NB4 (cell line): Measurements from ENCODE around the gene NTPCR.

Experiments used
- DNase-seq: peaks from one replicate; pipeline ENCODE4 v3.0.0; 2010; ENCODE audit warnings: low read depth
- H3K4me3 ChIP-seq: one replicate; pipeline ENCODE4 v1.5.1; 2011; ENCODE audit warnings: mild to moderate bottlenecking, low read depth, low read length, moderate library complexity
- MAX ChIP-seq: IDR thresholded peaks from 2 replicates; pipeline ENCODE4 v1.6.1; 2011; ENCODE audit warnings: low read depth, low read length
- MYC ChIP-seq: IDR thresholded peaks from 2 replicates; pipeline ENCODE4 v1.6.1; 2011; ENCODE audit warnings: low read depth, low read length
- POLR2A ChIP-seq: IDR thresholded peaks from 2 replicates; pipeline ENCODE4 v1.6.1; 2011; ENCODE audit warnings: mild to moderate bottlenecking; ENCODE audit not compliant: insufficient read length; ENCODE audit errors: extremely low read depth
- TF ChIP-seq, protein P1 (sequence below): IDR thresholded peaks from one replicate; pipeline ENCODE4 v1.5.1; 2012; ENCODE audit warnings: low read depth, low read length

NTPCR gene

GRCh38 chr1:232952514-232953499 lies 2.4 kb downstream of the NTPCR start:
- H3K4me3 ChIP-seq: no peak overlapping the region
- peak; percentile 74 for DNase-seq

DNA sequence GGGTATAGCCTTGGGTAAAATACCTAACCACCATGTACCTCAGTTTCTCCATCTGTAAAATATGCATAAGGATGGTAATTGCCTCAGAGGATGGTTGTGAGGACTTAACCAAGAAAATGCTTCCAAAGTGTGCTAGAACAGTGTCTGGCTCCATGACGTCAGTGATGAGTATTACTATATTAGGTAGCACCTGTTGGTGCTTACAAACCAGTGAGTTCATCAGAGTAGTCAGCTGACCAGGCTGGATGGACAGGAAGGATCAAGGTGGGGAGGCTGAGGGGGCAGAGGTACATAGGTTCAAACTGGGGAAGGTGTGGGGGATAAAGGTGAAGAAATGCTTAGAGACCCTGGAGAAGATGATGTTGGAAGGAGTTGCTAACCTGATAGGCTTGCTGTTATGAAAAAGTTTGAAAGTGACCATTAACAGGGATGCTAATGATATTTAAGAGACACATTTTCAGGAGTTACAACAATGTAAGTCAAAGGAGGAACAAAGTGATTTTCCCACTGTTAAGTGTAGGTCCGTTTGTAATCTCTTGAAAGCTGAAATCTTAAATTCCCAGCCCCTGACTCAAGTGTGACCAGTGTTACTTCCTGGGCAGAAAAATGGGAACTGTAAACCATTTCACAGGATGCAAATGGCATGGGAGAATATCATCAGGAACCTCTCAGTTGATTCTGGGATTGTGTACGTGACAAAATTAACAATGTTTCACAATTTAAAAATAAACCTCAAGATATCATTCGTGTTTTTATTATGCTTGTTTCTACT lies 4.4 kb downstream of the NTPCR start:
- DNase-seq: no peak
- H3K4me3 ChIP-seq: no peak overlapping the region
- no peak for TF ChIP-seq MAX
- TF ChIP-seq, protein P1, sequence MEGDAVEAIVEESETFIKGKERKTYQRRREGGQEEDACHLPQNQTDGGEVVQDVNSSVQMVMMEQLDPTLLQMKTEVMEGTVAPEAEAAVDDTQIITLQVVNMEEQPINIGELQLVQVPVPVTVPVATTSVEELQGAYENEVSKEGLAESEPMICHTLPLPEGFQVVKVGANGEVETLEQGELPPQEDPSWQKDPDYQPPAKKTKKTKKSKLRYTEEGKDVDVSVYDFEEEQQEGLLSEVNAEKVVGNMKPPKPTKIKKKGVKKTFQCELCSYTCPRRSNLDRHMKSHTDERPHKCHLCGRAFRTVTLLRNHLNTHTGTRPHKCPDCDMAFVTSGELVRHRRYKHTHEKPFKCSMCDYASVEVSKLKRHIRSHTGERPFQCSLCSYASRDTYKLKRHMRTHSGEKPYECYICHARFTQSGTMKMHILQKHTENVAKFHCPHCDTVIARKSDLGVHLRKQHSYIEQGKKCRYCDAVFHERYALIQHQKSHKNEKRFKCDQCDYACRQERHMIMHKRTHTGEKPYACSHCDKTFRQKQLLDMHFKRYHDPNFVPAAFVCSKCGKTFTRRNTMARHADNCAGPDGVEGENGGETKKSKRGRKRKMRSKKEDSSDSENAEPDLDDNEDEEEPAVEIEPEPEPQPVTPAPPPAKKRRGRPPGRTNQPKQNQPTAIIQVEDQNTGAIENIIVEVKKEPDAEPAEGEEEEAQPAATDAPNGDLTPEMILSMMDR: no peak
- no peak for TF ChIP-seq MYC
- TF ChIP-seq POLR2A: no peak

More at GRCh38 chr1:232952514-232953499, 2.4 kb downstream of the NTPCR start:
- TF ChIP-seq MYC (peak; percentile 35; the same call in 1 of the 2 replicates), POLR2A (no peak), MAX (peak; percentile 39; the same call in 1 of the 2 replicates)
- TF ChIP-seq, protein P1: peak; percentile 78

DNA sequence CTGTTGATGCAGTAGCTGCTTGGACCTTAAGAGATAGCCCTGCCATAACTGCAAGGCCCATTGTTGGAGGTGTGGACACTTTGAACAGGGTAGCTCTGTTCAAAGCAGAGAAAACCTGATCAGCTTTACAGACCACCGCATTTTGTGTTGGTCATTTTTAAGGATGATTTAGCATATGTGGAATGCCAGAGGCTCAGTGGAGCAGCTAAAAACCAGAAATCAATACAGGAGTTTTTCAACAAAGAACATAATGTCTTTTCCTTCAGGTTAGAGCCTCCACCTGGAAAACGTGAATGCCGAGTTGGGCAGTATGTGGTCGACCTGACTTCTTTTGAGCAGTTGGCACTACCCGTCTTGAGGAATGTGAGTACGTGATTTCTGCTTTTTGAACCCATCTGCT lies 5.7 kb downstream of the NTPCR start:
- no peak for DNase-seq
- no peak overlapping the region for H3K4me3 ChIP-seq
- no peak for TF ChIP-seq POLR2A
- TF ChIP-seq, protein P1: no peak
- no peak for TF ChIP-seq MAX
- TF ChIP-seq MYC: no peak

GRCh38 chr1:232958067-232958466 lies 7.7 kb downstream of the NTPCR start:
- DNase-seq: no peak
- TF ChIP-seq MAX (no peak), POLR2A (no peak), MYC (no peak)
- TF ChIP-seq, protein P1: no peak
- no peak overlapping the region for H3K4me3 ChIP-seq

- DNase-seq: peak; percentile 60
- no peak for TF ChIP-seq POLR2A
- H3K4me3 ChIP-seq: no peak overlapping the region
These were observed 12.6 kb downstream of the NTPCR start for GRCh38 chr1:232962761-232963745.
